ENCODE data around the gene HLA-G. TPM values are rescaled to one million over a fixed set of nuclear protein-coding genes. Genes with fewer than 3 reads are reported as not detected.

The HLA-G gene
- total and polyA plus RNA-seq, 2 of the 4 experiments (the other 2 are of a cell fraction), result not detected

GRCh38 chr6:29831776-29832175 lies 4.2 kb downstream of the HLA-G start:
- no peaks in the 10 kb centered on the region for H4K20me1 ChIP-seq (ENCODE audit: insufficient read depth, low read length)
- no peak for DNase-seq
- H3K4ac ChIP-seq (ENCODE audit: low read depth, low read length), result no peak overlapping the region
- no peak for TF ChIP-seq USF2 (IDR thresholded peaks at IDR 0.05; ENCODE audit: low read depth, low read length)
- no peak for TF ChIP-seq BHLHE40 (IDR thresholded peaks at IDR 0.05; ENCODE audit: low read depth, low read length)
- no peak for TF ChIP-seq RCOR1 (IDR thresholded peaks at IDR 0.05; ENCODE audit: insufficient replicate concordance, low read length)
- TF ChIP-seq POLR2A (IDR thresholded peaks at IDR 0.05; ENCODE audit: low read depth, low read length), result no peak
- no peak for TF ChIP-seq MXI1 (IDR thresholded peaks at IDR 0.05; ENCODE audit: borderline replicate concordance, low read depth, low read length)
- no peak overlapping the region for H2BK20ac ChIP-seq (ENCODE audit: low read depth, low read length)
- no peak overlapping the region for H3K14ac ChIP-seq (replicated peaks; ENCODE audit: low read depth, low read length)
- H3K9me1 ChIP-seq (ENCODE audit: insufficient read depth, low read length), result no peaks in the 10 kb centered on the region
- CTCF ChIA-PET, result no interaction called here
- no peak overlapping the region for H4K5ac ChIP-seq (ENCODE audit: low read depth, low read length)
- dilution Hi-C loops (cut with HindIII; ENCODE audit: low sequenced_read_pairs, unreplicated experiment) (no loop called here), in situ Hi-C loops (cut with MboI; ENCODE audit: low sequenced_read_pairs) (loop anchor here (10.0 kb wide), 1 partner anchor 97 kb away; no protein-coding TSS in a partner anchor), intact Hi-C loops (cut with micrococcal nuclease) (no loop called here)
- H2AFZ ChIP-seq (replicated peaks; ENCODE audit: low read length, poor library complexity), result no peak overlapping the region
- H3K79me1 ChIP-seq (ENCODE audit: low read depth in 1 of 2, low read length in 2 of 2), result no peaks in the 10 kb centered on the region
- no peak overlapping the region for H3K56ac ChIP-seq (ENCODE audit: extremely low read depth, insufficient read depth, low read length)
- no peak overlapping the region for H2AK5ac ChIP-seq (ENCODE audit: low read depth, low read length)
- no peak overlapping the region for H3K23ac ChIP-seq (ENCODE audit: low read depth, low read length)
- H3K4me2 ChIP-seq (ENCODE audit: low read depth, low read length), result no peak overlapping the region
- H4K8ac ChIP-seq (ENCODE audit: low read depth in 2 of 2, low read length in 2 of 2), result no peak overlapping the region
- BruUV-seq (replicated peaks), result no TSS peak
- no peak overlapping the region for H3K4me3 ChIP-seq (ENCODE audit: insufficient read depth, low read depth, low read length)
- no peak overlapping the region for H3K18ac ChIP-seq (ENCODE audit: low read depth, low read length)
- no peak overlapping the region for H3K9ac ChIP-seq (ENCODE audit: low read depth, low read length)
- H3K9me3 ChIP-seq (ENCODE audit: control insufficient read depth, insufficient read depth, low read length), result no peaks in the 10 kb centered on the region
- WGBS, 2 experiments (ENCODE audit: extremely low coverage in 2 of 2, insufficient read length in 1 of 2), result no CpG with 5 or more reads among the region's 2 CpGs
- H2AK9ac ChIP-seq (replicated peaks; ENCODE audit: low read depth, low read length, poor library complexity), result no peak overlapping the region
- H4K91ac ChIP-seq (ENCODE audit: insufficient read depth, low read depth, low read length), result no peak overlapping the region
- H2BK5ac ChIP-seq (ENCODE audit: low read depth, low read length, poor library complexity, severe bottlenecking), result no peak overlapping the region
- no peaks in the 10 kb centered on the region for H3K4me1 ChIP-seq (ENCODE audit: control insufficient read depth, insufficient read depth, low read length)
- ATAC-seq (ENCODE audit: low read depth), result no peak
- H2BK120ac ChIP-seq (ENCODE audit: low read depth, low read length), result no peak overlapping the region
- POLR2A ChIA-PET (ENCODE audit: unreplicated experiment), result no interaction called here
- no peak overlapping the region for H3K27ac ChIP-seq (ENCODE audit: insufficient read depth, low read length)
- H3K36me3 ChIP-seq (ENCODE audit: control insufficient read depth, insufficient read depth, low read length), result no peaks in the 10 kb centered on the region
- no peak overlapping the region for H2BK15ac ChIP-seq (ENCODE audit: low read depth, low read length)
- peaks cover 40% of the 10 kb centered on the region for H3K27me3 ChIP-seq (ENCODE audit: control insufficient read depth, insufficient read depth, low read length)

Measured in IMR-90 (cell line).